Hepatocyte (in vitro differentiated cells): ENCODE results near the gene SLC25A19. TPM values are rescaled to one million over a fixed set of nuclear protein-coding genes. Genes with fewer than 3 reads are reported as not detected.

Experiments used
- DNase-seq: peaks from one replicate; pipeline ENCODE4 v3.0.0-alpha.2; 2016; ENCODE audit warnings: low spot score
- H2AFZ ChIP-seq: fragments of 200-600 bp; sonication (generic); 2 replicates; pipeline ENCODE4 v1.6.0; 2016; ENCODE audit warnings: antibody characterized with exemption, mild to moderate bottlenecking
- H3K27ac ChIP-seq: fragments of 200-600 bp; sonication (generic); 2 replicates; pipeline ENCODE4 v1.5.1; 2016; ENCODE audit warnings: mild to moderate bottlenecking
- H3K27me3 ChIP-seq: fragments of 200-600 bp; sonication (generic); 2 replicates; pipeline ENCODE4 v1.6.1; 2016
- H3K36me3 ChIP-seq: fragments of 200-600 bp; sonication (generic); replicated peaks from 2 replicates; pipeline ENCODE4 v1.5.1; 2016; ENCODE audit warnings: low read depth; ENCODE audit not compliant: insufficient read depth
- H3K4me1 ChIP-seq: fragments of 200-600 bp; sonication (generic); 2 replicates; pipeline ENCODE4 v1.5.1; 2016; ENCODE audit warnings: mild to moderate bottlenecking, moderate library complexity; ENCODE audit not compliant: insufficient read depth
- H3K4me2 ChIP-seq: fragments of 200-600 bp; sonication (generic); 2 replicates; pipeline ENCODE4 v1.6.0; 2016
- H3K4me3 ChIP-seq: fragments of 200-600 bp; sonication (generic); 2 replicates; pipeline ENCODE4 v1.5.1; 2016; ENCODE audit warnings: mild to moderate bottlenecking
- H3K79me2 ChIP-seq: fragments of 200-600 bp; sonication (generic); 2 replicates; pipeline ENCODE4 v1.6.0; 2017; ENCODE audit warnings: mild to moderate bottlenecking
- H3K9me2 ChIP-seq: fragments of 200-600 bp; sonication (generic); replicated peaks from 2 replicates; pipeline ENCODE4 v1.6.0; 2017; ENCODE audit warnings: mild to moderate bottlenecking; ENCODE audit not compliant: insufficient read depth
- H3K9me3 ChIP-seq: fragments of 200-600 bp; sonication (generic); 2 replicates; pipeline ENCODE4 v1.5.1; 2016; ENCODE audit warnings: low read depth, mild to moderate bottlenecking
- H4K20me1 ChIP-seq: fragments of 200-600 bp; sonication (generic); 2 replicates; pipeline ENCODE4 v1.6.0; 2016; ENCODE audit warnings: mild to moderate bottlenecking; ENCODE audit not compliant: insufficient read depth, poor library complexity, severe bottlenecking
- EZH2 ChIP-seq: fragments of 200-600 bp; sonication (generic); IDR thresholded peaks from 2 replicates; pipeline ENCODE4 v1.6.1; 2016; ENCODE audit warnings: antibody characterized with exemption, mild to moderate bottlenecking, borderline replicate concordance
- EZH2phosphoT487 ChIP-seq: fragments of 200-600 bp; sonication (generic); IDR thresholded peaks from one replicate; pipeline ENCODE4 v1.6.1; 2018; ENCODE audit warnings: antibody characterized with exemption, mild to moderate bottlenecking, low read depth, moderate library complexity; ENCODE audit not compliant: unreplicated experiment, severe bottlenecking
- WGBS: methylation state at CpG from one replicate; pipeline ENCODE4 v1.1.6; 2016; ENCODE audit warnings: low lambda C conversion rate; ENCODE audit errors: missing lambda C conversion rate; 5-methylcytosine and 5-hydroxymethylcytosine counted together
- polyA plus RNA-seq: library from polyadenylated mRNA; unstranded; fragments of >200 nt; fragmentation: Nextera tagmentation; extraction: Ambion mirVana; gene quantifications from 2 replicates; pipeline ENCODE4 v1.2.1, GENCODE V29; 2016
- total RNA-seq: library from RNA; depleted of rRNA; stranded (reverse); fragments of >200 nt; gene quantifications from 2 replicates; pipeline ENCODE4 v1.2.3, GENCODE V29; 2014
- TF ChIP-seq, protein P1 (sequence below): fragments of 200-600 bp; sonication (generic); IDR thresholded peaks from 2 replicates; pipeline ENCODE4 v1.5.1; 2016; ENCODE audit warnings: antibody characterized with exemption, mild to moderate bottlenecking; ENCODE audit not compliant: poor library complexity

Gene SLC25A19
- total and polyA plus RNA-seq, 2 experiments from 2014 or later = 4.6 to 7.6 TPM

DNA sequence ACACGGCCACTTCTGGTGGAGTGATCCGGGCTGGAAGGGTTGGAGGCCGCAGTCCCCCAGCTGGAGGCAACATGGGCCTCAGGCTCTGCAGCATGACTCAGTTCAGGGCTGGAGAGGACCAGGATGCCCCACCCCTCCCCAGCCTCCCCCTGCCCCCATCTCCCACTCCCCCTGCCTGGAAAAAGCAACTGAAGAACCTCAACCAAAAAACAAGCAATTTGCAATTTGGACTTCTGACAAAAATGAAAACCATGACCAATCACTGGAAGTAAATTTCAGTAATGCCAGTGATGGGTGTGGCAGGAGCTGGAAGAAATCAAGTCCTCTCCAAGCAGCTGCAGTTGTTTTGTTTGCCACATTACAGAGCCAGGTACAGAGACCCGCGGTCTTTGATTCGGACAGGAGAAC is 11.6 kb downstream of the SLC25A19 start:
- H3K4me1 ChIP-seq = no peaks in the 10 kb centered on the region
- 88% methylated on average over 6 of the region's 6 CpGs for WGBS
- no peaks in the 10 kb centered on the region for H3K9me3 ChIP-seq
- H3K4me2 ChIP-seq = no peak overlapping the region
- no peaks in the 10 kb centered on the region for H3K36me3 ChIP-seq
- H3K79me2 ChIP-seq = no peaks in the 10 kb centered on the region
- no peaks in the 10 kb centered on the region for H3K27me3 ChIP-seq
- no peak for TF ChIP-seq EZH2phosphoT487
- TF ChIP-seq, protein P1, sequence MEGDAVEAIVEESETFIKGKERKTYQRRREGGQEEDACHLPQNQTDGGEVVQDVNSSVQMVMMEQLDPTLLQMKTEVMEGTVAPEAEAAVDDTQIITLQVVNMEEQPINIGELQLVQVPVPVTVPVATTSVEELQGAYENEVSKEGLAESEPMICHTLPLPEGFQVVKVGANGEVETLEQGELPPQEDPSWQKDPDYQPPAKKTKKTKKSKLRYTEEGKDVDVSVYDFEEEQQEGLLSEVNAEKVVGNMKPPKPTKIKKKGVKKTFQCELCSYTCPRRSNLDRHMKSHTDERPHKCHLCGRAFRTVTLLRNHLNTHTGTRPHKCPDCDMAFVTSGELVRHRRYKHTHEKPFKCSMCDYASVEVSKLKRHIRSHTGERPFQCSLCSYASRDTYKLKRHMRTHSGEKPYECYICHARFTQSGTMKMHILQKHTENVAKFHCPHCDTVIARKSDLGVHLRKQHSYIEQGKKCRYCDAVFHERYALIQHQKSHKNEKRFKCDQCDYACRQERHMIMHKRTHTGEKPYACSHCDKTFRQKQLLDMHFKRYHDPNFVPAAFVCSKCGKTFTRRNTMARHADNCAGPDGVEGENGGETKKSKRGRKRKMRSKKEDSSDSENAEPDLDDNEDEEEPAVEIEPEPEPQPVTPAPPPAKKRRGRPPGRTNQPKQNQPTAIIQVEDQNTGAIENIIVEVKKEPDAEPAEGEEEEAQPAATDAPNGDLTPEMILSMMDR = no peak
- no peak for TF ChIP-seq EZH2
- H4K20me1 ChIP-seq = no peaks in the 10 kb centered on the region
- H3K27ac ChIP-seq = no peak overlapping the region
- H3K9me2 ChIP-seq = no peaks in the 10 kb centered on the region
- H3K4me3 ChIP-seq = no peak overlapping the region
- no peak overlapping the region for H2AFZ ChIP-seq
- no peak for DNase-seq

DNA sequence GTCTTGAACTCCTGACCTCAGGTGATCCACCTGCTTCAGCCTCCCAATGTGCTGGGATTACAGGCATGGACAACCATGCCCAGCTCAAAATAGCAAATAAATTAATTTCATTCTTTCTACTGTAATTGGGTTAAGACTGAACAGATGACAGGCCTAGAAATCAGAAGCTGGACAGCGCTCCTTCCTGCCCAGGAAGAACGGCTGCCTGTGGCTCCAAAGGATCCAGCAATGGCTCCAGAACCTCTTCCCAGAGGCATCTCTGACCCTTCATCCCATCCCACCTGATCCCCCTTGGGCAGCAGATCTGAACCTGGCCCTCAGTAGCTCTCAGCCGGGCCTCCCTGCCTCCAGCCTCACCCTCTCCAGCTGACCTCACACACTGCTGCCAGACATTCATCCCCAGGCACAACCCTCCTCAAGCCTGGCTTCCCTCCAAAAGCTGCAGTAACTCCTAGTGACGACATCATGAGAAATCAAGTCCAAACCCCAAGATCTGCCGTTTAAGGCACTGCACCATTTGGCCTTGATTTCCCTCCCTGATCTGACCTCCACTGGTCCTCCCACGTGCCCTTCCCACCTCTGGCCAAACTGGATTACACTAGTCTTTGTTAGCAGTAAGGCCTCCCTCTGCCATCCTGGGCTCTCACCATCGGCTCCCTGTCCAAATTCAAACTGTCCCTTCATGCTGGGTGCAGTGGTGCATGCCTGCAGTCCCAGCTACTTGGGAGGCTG is 15.1 kb downstream of the SLC25A19 start:
- no peaks in the 10 kb centered on the region for H3K36me3 ChIP-seq
- no peak overlapping the region for H3K27ac ChIP-seq
- no peak overlapping the region for H3K4me2 ChIP-seq
- no peaks in the 10 kb centered on the region for H3K27me3 ChIP-seq
- TF ChIP-seq EZH2 (no peak), EZH2phosphoT487 (no peak)
- TF ChIP-seq, protein P1 = no peak
- no peaks in the 10 kb centered on the region for H3K9me2 ChIP-seq
- WGBS = 84% methylated on average over 7 of the region's 7 CpGs
- no peak overlapping the region for H2AFZ ChIP-seq
- no peak for DNase-seq
- no peaks in the 10 kb centered on the region for H3K79me2 ChIP-seq
- H3K4me3 ChIP-seq = no peak overlapping the region
- no peaks in the 10 kb centered on the region for H3K9me3 ChIP-seq
- H3K4me1 ChIP-seq = peaks cover 7% of the 10 kb centered on the region
- H4K20me1 ChIP-seq = no peaks in the 10 kb centered on the region

DNA sequence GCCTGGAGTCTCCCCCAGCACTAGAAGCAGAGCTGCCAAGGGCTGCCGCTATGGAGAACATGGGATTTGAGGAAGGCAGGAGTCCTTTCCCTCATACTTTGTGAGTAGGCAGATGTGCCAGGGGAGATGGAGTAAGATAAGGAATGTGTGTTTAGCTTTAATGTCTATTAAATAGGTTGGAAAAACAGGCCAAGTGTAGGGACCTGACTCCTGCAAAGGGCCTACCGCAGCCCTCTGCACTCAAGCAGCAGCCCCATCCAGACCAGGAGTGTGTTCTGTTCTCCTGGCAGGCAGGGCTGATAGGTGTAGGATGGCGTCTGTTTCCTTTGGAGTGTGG is 16.4 kb downstream of the SLC25A19 start:
- Histone ChIP-seq H4K20me1 (no peaks in the 10 kb centered on the region), H3K79me2 (no peaks in the 10 kb centered on the region), H3K9me3 (no peaks in the 10 kb centered on the region), H2AFZ (no peak overlapping the region), H3K4me2 (no peak overlapping the region), H3K27ac (no peak overlapping the region), H3K9me2 (no peaks in the 10 kb centered on the region), H3K36me3 (no peaks in the 10 kb centered on the region), H3K4me1 (peaks cover 7% of the 10 kb centered on the region), H3K27me3 (no peaks in the 10 kb centered on the region), H3K4me3 (no peak overlapping the region)
- WGBS = 92% methylated on average over 3 of the region's 3 CpGs
- TF ChIP-seq EZH2 = no peak
- TF ChIP-seq EZH2phosphoT487 = no peak
- TF ChIP-seq, protein P1 = no peak
- DNase-seq = no peak
